ENCODE results near the gene LMX1A.

LMX1A gene

DNA sequence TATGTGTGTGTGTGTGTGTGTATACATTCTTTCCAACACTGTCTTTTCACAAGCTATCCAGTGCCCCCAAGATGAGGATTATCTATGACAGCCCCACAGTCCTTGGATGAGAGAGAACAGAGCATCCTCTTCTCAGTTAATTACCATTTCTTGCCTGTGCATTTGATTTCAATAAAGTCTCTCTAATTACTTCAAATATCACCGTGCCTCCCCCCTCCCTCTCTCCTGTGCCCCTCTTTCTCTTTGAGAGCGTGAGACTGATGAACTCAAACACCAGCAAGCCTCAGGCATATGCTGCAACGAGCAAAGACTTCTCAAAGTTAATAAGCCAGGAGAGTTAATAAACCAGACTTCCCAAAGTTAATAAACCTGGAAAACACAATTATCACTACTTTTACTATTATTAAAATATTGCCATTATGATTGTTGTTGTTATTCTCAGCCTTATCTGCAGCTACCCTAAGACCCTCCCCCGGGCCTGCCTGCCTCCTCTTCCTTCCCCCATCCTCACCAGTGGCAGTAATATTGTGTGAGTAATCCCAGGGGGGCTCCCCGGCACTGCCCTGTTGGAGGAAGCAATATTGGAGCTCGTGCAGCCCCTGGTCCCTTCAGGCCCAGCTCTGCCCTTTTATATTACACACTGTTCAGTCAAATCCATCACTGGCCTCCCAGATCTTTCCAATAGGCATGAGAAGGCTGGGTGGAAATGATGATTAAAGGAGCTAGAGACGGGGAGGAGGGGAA is 30.9 kb downstream of the LMX1A start:
- no peak for DNase-seq (ENCODE audit: low spot score)

DNA sequence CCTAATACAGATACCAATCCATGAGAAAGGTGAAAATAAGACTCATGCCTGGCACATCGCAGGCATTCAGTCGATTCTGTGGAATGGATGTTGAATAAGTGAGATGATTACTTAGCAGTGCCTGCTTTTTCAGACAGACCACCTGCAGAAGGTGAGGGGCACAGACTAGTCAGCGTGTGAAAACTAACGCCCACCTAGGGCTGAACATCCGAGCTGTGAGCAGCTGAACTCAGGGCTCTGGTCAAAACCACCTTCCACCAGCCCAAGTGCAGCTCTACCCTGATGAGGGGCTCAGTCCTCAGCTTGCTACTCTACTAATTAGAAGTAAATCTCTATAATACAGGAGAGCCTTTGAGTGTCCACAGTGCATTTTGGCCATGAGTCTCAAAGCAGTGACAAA is 32.5 kb downstream of the LMX1A start:
- DNase-seq (ENCODE audit: low spot score), result no peak

DNA sequence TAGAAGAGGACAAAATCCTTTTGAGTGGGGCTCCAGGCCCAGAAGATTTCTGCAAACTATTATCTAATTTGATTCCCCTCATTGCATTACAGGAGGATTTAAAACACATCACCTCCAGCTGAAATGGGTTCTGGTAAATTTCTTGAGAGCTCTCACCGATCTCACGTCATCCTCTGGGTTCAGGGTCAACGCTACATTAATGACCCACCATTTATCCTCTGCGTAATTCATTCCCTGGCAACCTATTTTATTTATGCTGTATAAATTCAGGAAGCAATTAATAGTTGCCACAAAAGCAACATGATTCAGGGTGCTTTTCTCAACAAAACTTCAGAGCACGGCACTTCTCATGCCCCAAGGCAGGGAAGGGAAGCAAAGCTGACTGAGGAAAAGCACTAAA is 38.9 kb downstream of the LMX1A start:
- DNase-seq (ENCODE audit: low spot score), result no peak

DNA sequence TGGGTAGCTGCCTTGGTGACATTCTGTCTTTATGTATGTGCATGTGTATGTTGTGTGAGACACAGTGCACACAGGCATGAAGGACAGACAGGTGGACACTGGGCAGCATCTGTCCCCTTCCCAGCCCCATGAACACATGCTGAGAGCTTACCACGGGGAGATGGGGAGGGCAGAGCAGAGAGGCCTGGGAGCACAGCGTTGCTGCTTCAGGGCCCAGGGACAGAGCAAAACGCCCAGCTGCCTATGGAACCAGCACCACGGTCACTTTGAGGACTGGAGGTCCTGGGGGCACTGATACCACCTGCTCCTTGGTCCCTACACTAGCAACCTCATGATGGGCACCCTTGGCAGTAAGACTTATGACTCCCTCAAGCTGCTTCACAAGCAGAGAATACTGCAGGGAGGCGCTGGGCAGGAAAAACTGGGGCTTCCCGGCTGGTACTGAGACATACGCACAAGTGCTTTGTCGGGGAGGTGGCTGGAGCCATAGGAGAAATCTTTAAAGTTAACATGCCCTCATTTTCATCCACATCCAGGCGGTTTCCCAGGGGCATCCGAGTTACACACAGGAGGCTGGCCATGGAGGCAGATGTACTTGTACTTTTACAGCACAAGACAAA is 40.3 kb downstream of the LMX1A start:
- DNase-seq (ENCODE audit: low spot score), result no peak

DNA sequence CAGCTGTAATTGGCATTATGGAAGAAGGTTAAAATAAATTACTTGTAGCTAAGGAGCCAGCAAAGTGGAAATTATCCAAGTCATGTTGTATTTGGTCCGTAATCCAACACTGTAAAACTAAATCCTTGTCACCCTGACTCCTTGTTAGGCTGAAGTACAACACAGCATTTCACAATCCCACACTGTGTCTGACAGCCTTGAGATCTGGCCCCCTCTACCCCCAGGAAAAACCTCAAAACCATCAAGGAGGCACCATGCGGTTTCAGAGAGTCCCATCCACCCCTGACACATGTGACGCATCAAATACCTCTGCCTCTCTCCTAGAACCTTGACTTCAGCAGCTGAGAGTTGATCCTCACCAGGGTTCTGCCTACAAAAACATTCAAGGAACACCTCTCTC is 41.0 kb downstream of the LMX1A start:
- no peak for DNase-seq (ENCODE audit: low spot score)

DNA sequence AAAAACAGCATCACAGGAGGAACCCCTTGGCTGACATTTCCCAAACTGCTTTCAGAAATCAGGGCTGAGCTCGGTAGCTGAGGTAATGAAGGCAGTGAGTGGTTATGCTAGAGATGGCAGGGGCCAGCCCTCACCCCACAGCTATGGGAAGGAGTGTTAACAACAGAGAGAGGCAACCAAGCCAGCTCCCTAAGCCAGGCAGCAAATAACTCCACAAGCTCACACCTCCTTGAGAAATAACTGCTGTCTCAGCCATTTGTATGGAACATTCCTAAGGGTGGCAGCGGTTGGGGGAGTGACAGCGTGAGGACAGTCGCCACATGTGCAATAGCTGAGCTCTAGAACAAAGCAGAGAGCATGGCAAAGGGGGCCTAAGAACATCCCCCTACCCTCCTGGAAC is 42.6 kb downstream of the LMX1A start:
- DNase-seq (ENCODE audit: low spot score), result no peak

DNA sequence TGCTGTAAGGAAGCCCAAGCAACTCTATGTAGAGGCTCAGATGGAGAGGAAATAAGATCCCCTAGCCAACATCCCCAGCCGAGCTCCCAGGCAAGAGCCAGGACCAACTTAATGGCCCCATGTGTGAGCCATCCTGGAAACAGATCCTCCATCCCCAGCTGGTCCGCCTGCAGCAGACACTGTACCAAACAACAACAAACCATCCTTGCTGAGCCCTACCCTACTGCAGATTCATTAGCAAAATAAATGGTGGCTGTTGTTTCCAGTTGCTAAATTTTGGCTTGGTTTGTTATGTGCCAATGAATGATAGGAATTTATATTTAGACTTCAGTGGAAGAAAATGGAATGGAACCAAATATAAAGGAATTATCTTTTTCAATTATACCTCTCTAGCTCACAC is 43.9 kb downstream of the LMX1A start:
- no peak for DNase-seq (ENCODE audit: low spot score)

DNA sequence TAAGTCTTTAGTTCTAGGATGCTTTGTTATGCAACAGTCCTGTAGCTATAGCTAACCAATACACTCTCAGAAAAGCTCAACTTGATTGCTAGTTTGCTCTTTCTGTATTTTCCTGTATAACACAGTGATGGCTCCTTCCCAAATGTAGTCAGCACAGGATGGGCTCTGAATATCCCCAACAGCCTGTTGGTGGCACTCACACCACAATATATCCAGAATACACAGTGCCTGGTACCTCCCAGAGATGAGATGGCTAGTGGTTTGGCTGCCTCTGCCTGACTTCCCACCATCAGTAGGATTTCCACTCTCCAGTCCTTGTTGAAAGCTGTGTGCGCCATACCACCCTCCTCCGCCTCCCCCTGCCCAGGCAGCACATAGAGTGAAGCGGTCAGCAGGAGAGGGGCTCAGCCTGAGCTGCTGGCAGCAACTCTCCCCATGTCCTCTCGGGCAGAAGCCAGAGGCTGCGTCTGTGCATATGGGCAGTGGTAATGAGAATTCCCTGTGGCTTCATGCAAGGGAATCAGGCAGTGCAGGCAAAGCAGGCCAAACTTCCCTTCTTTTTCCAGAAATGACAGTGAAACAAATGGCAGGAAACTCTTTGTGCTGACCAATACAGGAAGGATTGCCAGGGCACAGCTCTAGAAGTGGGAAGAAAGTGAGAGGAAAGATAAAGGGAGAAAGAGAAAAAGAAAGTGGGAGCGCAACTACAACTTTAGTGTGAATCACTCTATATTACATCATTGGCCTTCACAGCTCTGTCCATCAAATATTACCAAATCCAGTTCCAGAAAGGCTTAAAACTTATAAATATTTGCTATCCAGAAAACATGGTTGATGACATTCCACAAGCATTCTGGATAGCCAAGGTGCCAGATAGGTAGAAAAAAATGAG is 49.7 kb downstream of the LMX1A start:
- DNase-seq (ENCODE audit: low spot score), result no peak

DNA sequence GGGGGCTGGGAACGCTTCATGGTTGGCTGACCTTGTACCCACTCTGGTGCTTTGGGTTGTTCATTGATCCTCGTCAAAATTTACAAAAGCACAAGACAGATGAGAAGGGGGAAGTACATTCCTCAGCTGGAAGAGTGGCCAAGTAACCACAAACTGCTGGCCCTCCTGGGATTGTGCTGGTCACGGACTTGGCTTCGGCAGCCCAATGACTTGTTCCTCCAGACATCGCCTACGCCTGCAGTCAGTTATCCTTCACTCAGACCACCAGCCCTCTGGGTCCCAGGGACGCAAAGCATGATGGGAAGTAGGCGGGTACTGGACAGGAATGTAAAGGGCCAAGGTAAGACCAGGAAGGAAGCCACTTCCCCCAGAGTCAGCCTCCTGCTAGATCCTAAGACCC is 53.1 kb downstream of the LMX1A start:
- no peak for DNase-seq (ENCODE audit: low spot score)

DNA sequence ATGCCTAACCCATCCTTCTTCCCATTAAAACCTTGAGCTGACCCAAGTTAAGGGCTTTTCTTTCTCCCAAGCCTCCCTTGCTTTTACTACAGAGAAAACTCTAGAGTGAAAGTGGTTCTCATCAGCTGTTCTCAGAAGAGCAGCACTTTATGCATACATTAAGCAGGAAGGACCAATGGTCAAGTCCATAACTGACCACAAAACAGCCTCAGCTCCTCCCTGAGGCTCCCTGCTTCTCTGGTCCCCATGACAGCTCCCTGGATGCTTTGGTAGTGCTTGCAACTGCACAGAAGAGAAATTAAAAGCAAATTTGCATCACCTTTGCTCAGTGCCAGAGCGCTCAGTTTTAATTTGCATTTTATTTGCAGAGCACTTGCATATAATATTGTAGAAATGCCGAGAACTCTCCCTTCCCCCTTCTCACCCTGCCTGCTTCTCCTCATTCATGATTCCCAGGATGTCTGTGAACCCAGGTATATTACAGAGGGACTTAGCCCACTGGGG is 56.1 kb downstream of the LMX1A start:
- DNase-seq (ENCODE audit: low spot score), result no peak

DNA sequence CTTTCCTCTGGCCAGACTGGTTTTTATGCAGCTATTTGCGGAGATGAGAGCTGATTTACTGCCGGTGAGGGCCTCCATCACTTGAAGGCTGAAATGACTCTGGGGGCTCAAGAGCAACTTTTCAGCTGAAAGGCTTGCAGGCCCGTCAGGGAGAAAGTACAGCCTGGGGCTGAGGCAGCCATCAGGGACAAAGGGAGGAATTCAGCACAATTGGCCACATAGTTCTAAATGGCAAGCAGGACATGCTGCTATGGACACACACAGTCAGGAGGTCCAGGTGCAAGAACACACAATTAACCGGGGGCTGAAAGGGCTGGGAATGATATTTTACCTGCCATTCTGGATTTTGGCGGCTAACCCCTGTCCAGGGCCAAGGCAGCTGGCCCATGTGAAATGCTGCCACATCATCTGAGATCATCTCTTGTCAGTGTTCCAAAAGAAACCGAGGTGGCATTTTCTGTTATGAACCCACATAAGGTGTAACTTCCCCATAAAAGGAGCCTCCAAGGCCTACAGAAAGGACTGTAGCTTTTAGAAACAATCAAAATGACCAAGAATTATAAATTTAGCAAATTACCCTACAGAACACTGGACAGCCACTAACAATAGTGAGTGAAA is 58.2 kb downstream of the LMX1A start:
- DNase-seq (ENCODE audit: low spot score), result no peak

DNA sequence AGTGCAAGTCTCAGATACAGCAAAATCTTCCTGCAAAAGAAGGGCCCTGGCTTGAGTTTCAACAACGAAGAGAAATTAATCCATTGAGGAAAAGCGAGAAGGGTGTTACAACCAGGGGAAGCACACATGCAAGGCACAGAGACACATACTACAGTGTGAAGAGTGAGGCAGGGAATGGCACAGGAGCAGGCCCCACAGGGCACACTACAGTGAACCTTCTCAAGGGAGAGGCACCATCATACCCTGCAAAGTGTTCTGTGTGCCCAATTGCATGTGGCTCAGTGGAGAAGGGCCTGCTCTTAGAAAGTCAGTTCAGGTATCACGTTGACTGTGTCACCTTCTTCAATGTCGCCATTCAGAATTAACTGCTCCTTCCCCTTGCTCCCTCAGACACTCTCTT is 60.3 kb downstream of the LMX1A start:
- DNase-seq (ENCODE audit: low spot score), result no peak

DNA sequence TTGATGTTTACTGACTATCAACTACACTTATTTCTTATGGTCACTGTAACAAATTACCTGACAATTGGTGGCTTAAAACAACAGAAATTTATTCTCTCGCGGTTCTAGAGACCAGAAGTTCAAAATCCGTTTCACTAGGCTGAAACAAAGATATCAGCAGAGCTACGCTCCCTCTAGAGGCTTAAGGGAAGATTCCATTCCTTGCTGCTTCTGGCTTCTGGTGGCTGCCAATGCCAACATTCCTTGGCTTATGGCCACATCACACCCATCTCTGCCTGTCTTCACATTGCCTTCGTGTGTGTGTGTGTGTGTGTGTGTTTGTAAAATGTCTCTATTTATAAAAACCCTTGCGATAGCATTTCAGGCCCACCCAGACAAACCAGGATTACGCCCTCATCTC is 66.4 kb downstream of the LMX1A start:
- DNase-seq (ENCODE audit: low spot score), result peak; percentile 30

DNA sequence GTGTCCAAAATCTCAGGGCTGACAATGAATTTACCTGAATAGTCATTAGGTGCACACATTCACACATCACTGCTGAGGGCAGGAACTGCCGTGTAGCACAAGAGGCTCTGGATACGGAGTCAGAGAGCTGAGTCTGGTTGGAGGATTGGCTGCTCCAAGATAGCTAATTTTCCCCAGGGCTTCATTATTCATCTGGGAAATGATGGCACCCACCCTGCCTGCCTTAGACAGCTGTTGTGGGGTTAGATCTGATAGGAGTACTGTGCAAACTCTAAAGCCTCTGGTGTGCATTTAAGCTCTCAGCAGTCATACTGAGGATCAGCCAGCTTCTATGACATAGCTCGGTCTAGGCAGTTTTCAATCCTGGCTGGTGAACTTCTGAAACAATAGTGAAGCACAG is 67.0 kb downstream of the LMX1A start:
- DNase-seq (ENCODE audit: low spot score), result no peak

DNA sequence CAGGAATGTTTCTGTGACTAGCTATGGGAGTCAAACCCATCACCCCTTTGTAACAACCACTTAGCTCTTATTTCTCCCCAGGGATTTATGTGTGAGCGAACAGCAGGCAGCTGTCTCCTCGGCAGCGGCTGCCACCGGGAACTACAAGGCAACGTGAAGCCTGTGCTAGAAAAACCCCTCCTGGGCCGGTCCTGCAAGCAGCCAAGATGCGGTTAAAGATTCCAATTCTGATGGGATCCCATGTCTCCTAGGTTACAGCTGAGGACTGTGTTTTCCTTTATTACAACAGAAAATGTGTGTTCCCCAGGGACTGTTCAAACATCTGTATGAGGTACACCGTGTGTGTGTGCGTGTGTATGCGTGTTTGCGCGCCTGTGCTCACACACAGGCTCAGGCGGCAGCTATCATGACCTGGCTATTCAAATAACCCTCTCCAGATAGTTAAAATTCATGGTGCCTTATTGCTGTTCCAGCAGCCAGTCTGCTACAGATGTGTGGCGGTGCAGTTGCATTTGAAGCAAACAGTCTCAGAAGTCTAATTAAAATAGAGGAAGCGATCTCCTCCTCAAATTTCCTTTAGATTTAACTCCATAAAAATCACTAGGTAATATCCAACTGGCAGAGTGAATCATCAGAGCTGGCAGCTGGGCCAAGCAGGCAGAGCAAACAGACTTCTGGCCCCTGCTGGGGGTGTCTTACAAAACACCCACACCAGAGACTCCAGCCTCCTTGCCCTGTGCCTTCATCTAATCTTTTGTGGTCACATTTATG is 68.0 kb downstream of the LMX1A start:
- DNase-seq (ENCODE audit: low spot score), result no peak

DNA sequence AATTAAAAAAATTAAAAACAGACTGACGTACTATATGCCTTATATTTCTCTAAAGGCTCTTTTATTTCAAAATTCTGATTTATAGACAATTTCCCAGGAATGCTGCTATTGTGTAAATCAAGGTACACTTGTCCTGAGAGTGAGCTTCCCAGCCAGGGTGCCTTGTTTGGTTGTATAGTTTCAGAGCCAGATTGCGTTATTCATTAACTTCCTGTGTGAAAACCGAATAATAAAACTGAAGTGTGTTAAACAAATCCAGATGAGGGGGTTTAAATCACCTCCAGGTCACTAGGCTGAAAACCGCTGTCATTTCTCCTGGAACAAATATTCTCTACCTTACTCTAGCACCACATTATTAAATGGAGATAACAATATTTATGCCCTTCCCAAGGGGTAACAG is 68.7 kb downstream of the LMX1A start:
- DNase-seq (ENCODE audit: low spot score), result no peak

DNA sequence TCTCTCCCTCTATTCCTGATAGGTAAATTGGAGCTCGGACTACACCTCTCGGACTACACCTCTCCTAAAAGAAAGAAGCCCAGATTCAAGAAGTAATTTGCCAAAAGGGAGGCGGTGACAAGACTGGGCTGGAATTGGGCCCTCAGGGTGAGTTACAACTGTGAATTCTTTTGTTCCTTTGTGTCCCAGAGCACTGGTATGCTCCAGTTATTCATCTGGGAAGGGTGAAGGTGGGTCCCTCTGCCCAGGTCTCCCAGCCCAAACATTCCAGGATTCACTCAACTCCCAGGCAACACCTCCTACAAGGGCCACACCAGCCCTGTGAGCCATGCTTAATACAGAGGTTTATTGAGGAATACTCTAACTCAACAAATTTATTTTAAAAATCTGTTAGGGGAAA is 69.2 kb downstream of the LMX1A start:
- no peak for DNase-seq (ENCODE audit: low spot score)

DNA sequence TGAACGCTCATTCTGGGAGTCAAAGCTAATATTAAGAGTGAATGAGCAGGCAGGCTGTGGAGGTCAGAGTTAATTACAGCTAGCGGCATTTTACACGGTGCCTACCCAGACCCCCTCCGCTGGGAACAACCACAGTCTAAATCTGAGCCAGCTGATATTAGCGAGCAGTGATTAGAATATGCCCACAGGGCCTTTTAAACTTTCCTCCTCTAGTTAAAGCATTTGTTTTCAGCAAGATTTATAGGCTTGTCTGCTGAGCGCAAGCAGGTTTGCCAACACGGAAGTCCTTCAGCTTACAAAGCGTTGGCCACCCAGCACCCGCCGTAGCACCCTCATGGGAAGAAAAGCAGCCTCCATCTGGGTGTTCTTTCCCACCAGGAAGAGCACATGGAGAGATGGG is 72.1 kb downstream of the LMX1A start:
- DNase-seq (ENCODE audit: low spot score), result no peak

DNA sequence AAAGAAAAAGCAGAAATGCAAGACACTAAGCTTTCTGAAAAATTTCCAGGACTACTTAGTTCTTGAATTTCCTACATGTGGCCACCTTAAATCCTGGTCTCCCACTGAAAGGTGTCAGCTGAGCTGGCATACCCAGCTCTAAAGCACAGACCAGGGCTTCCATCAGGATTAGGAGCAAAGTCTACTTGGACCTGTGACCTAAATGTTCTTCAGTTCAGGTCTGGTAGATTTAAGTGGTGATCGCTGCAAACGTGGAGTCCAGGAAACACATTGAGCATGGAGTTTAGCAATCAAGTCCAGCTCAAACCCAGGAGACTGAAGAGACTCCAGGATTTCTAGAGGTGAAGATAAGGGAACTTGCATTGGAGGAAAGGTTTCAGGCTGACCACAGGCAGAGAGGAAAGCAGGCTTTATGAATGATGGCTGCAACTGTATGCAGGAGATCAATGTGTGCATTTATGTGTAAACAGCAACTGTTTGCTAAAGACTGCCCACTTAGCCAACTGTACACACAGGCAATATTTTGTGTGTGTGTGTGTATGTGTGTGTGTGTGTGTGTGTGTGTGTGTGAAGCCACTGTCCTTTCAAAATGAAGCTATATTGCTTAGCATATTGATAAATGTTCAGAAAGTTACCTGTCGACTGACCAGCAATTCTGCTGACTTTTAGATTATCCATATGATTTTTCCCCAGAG is 75.2 kb downstream of the LMX1A start:
- DNase-seq (ENCODE audit: low spot score), result no peak

DNA sequence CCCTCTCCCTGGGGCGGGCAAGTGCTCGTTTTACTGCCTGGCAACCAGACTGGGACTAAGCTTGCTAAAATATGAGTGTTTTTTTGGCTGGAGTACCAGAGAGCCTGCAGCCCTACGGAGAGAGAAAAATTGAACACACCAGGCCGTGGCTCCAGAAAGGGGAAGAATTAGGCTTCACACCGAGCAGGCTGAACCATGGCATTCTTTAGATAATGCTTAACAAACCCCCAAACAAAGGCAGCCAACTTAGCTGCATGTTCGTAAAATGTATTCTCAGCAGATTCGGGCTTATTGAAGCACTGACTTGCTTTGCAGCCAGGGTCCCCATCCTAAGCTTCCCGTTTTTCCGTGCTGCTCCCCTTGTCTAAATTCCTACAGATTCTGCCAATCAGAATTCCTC is 76.6 kb downstream of the LMX1A start:
- DNase-seq (ENCODE audit: low spot score), result no peak

DNA sequence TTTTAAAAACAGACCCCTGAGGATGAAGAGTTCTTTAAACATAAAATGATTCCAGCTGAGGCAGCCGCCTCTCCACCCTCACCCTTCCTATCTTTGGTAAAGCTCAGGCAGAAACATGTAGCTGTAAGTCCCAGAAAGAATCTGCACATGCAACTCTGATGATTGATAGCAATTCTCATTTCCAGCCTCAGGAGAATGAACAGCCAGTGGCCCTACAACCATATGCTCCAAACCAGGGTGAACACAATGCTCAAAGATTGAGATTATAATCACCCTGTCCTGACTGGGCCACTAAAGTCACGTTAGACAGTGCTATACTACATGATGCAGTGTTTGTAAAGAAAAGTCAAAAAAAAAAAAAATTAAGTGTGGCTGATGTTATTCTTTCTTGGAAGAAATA is 80.2 kb downstream of the LMX1A start:
- DNase-seq (ENCODE audit: low spot score), result no peak
